AG10803 (cell line): ENCODE data around the gene LRATD1.

Experiments
- DNase-seq: peaks from one replicate; pipeline ENCODE4 v3.0.0; 2010; ENCODE audit warnings: low read depth
- H3K4me3 ChIP-seq: 2 replicates; pipeline ENCODE4 v1.5.1; 2011; ENCODE audit warnings: mild to moderate bottlenecking, low read length, control low read depth
- TF ChIP-seq, protein P1 (sequence below): conservative IDR thresholded peaks from 2 replicates; pipeline ENCODE4 v1.5.1; 2011; ENCODE audit warnings: mild to moderate bottlenecking, low read length, control low read depth, inconsistent platforms

LRATD1 gene

GRCh38 chr2:14608245-14608644, 24.3 kb upstream of the LRATD1 start:
- H3K4me3 ChIP-seq, result no peak overlapping the region
- no peak for DNase-seq
- TF ChIP-seq, protein P1, sequence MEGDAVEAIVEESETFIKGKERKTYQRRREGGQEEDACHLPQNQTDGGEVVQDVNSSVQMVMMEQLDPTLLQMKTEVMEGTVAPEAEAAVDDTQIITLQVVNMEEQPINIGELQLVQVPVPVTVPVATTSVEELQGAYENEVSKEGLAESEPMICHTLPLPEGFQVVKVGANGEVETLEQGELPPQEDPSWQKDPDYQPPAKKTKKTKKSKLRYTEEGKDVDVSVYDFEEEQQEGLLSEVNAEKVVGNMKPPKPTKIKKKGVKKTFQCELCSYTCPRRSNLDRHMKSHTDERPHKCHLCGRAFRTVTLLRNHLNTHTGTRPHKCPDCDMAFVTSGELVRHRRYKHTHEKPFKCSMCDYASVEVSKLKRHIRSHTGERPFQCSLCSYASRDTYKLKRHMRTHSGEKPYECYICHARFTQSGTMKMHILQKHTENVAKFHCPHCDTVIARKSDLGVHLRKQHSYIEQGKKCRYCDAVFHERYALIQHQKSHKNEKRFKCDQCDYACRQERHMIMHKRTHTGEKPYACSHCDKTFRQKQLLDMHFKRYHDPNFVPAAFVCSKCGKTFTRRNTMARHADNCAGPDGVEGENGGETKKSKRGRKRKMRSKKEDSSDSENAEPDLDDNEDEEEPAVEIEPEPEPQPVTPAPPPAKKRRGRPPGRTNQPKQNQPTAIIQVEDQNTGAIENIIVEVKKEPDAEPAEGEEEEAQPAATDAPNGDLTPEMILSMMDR, result no peak

- DNase-seq, result peak; percentile 47
- no peak overlapping the region for H3K4me3 ChIP-seq
- TF ChIP-seq, protein P1, result no peak
These were observed 18.5 kb upstream of the LRATD1 start for GRCh38 chr2:14614017-14614416.

- DNase-seq, result peak; percentile 20
- TF ChIP-seq, protein P1, result no peak
- no peak overlapping the region for H3K4me3 ChIP-seq
These were observed 17.4 kb upstream of the LRATD1 start for GRCh38 chr2:14615121-14615520.

DNA sequence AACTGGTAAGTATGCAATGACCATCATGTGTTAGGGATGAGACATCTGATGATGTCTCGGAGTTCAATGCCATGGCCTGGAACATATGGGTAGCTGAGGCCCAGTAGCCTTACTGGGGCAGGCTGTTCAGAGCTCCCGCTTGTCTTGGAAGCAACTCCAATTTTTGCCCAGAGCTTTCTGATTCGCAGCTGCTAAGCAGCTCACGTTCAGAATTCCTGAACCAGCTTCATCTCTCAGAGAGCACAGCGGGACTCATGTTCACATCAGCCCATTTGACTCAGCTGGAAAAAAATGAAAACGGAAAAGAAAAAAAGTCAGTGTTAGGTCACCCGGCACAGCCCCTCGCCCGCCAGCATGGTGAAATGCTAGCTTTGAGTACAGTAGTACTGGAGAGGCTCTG, 16.8 kb upstream of the LRATD1 start:
- no peak overlapping the region for H3K4me3 ChIP-seq
- DNase-seq, result no peak
- TF ChIP-seq, protein P1, result no peak

DNA sequence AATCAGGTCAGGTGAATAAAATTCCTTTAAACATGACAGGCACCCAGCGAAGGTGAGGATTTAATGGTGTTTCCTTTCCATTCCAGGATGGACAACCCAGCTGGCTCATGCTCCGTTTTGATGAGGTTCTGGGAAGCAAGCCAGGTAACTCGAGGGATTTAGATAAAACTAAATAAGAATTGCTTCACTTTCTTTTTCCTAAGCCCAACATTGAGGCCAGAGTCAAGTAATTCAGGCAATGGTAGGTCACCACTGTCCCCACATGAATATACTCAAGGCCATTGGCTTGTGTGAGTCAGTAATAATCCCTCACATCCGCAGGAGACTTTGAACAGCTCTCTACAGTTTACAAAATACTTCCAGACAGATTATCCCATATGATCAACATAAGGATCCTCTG, 16.2 kb upstream of the LRATD1 start:
- TF ChIP-seq, protein P1, result no peak
- DNase-seq, result peak; percentile 16
- no peak overlapping the region for H3K4me3 ChIP-seq

DNA sequence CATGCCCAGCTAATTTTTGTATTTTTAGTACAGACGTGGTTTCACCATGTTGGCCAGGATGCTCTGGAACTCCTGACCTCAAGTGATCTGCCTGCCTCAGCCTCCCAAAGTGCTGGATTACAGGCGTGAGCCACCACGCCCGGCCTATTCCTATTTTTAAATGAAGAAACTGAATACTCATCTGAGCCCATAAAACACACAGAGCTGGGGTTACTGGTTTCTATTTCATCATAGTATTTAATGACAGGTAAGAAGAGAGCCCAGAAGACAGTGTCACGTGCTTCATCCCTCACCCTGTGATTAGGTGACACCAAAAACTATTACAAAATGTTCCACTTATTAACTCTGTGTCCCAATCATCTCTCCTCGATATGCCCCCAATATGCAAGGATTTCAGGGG, 15.6 kb upstream of the LRATD1 start:
- H3K4me3 ChIP-seq, result no peak overlapping the region
- TF ChIP-seq, protein P1, result no peak
- DNase-seq, result no peak

GRCh38 chr2:14619441-14619840, 13.1 kb upstream of the LRATD1 start:
- no peak overlapping the region for H3K4me3 ChIP-seq
- TF ChIP-seq, protein P1, result no peak
- DNase-seq, result no peak
